Upper lobe of right lung (tissue), 1 donor: ENCODE data around the gene KLHL40. TPM values are rescaled to one million over a fixed set of nuclear protein-coding genes. Genes with fewer than 3 reads are reported as not detected.

Experiments
- ATAC-seq: fragments of 200-7000 bp; cut with Tn5 transposase; one replicate; pipeline ENCODE4 v1.9.1; 2020; ENCODE audit warnings: mild to moderate bottlenecking, moderate library complexity
- DNase-seq: peaks from one replicate; pipeline ENCODE4 v3.0.0-alpha.2; 2020
- H3K27ac ChIP-seq: fragments of 200-600 bp; one replicate; pipeline ENCODE4 v1.8.0; 2022
- H3K27me3 ChIP-seq: fragments of 200-600 bp; one replicate; pipeline ENCODE4 v1.8.0; 2022; ENCODE audit warnings: mild to moderate bottlenecking
- H3K36me3 ChIP-seq: fragments of 200-600 bp; one replicate; pipeline ENCODE4 v1.8.0; 2022
- H3K4me1 ChIP-seq: fragments of 200-600 bp; one replicate; pipeline ENCODE4 v1.8.0; 2022
- H3K4me3 ChIP-seq: fragments of 200-600 bp; one replicate; pipeline ENCODE4 v1.8.0; 2022; ENCODE audit warnings: mild to moderate bottlenecking
- H3K9me3 ChIP-seq: fragments of 200-600 bp; one replicate; pipeline ENCODE4 v1.8.0; 2022
- CTCF ChIP-seq: fragments of 200-600 bp; IDR thresholded peaks from one replicate; pipeline ENCODE4 v1.8.0; 2022; ENCODE audit warnings: antibody characterized with exemption
- intact Hi-C: fragments of 100-400 bp; cut with DNase I; formaldehyde crosslinking; loops from one replicate; pipeline ENCODE4 v1.11.0; 2022
- total RNA-seq: library from RNA; stranded (reverse); fragmentation: NEBNext Ultra II Directional; extraction: Animal tissue kit (Norgen Biotek cat#: 25700); gene quantifications from one replicate; pipeline ENCODE4 v1.2.1, GENCODE V29; 2021
- donor health status: DM: no; HTN: yes; CAD: no; lungs with severe emphysema.

Gene KLHL40
- total RNA-seq, 1 donor from 2014 or later, result not detected

GRCh38 chr3:42666022-42666421 is 19.3 kb upstream of the KLHL40 start:
- no peak for ATAC-seq
- Histone ChIP-seq H3K36me3 (no peaks in the 10 kb centered on the region), H3K27me3 (no peaks in the 10 kb centered on the region), H3K4me3 (no peak overlapping the region), H3K9me3 (no peaks in the 10 kb centered on the region), H3K27ac (no peak overlapping the region), H3K4me1 (peaks cover 8% of the 10 kb centered on the region)
- intact Hi-C loops, result no loop called here
- DNase-seq, result no peak
- TF ChIP-seq CTCF, result no peak

- ATAC-seq, result no peak
Observed at GRCh38 chr3:42666577-42666998, 18.7 kb upstream of the KLHL40 start.

GRCh38 chr3:42667096-42667522 is 18.2 kb upstream of the KLHL40 start:
- DNase-seq, result no peak
- intact Hi-C loops, result no loop called here

More at GRCh38 chr3:42666577-42666998, 18.7 kb upstream of the KLHL40 start:
- Histone ChIP-seq H3K27me3 (no peaks in the 10 kb centered on the region), H3K4me1 (peaks cover 8% of the 10 kb centered on the region), H3K36me3 (no peaks in the 10 kb centered on the region), H3K27ac (no peak overlapping the region), H3K9me3 (no peaks in the 10 kb centered on the region), H3K4me3 (no peak overlapping the region)
- no peak for TF ChIP-seq CTCF
- intact Hi-C loops, result no loop called here
- no peak for DNase-seq

GRCh38 chr3:42667523-42668412 is 17.6 kb upstream of the KLHL40 start:
- H3K27ac ChIP-seq, result no peak overlapping the region
- DNase-seq (no peak), ATAC-seq (no peak)

More at GRCh38 chr3:42667096-42667522, 18.2 kb upstream of the KLHL40 start:
- no peak for ATAC-seq
- H3K4me1 ChIP-seq, result peaks cover 8% of the 10 kb centered on the region
- no peak overlapping the region for H3K4me3 ChIP-seq
- no peak overlapping the region for H3K27ac ChIP-seq
- H3K36me3 ChIP-seq, result no peaks in the 10 kb centered on the region
- H3K9me3 ChIP-seq, result no peaks in the 10 kb centered on the region
- no peaks in the 10 kb centered on the region for H3K27me3 ChIP-seq
- TF ChIP-seq CTCF, result no peak

GRCh38 chr3:42668413-42668760 is 16.9 kb upstream of the KLHL40 start:
- Histone ChIP-seq H3K9me3 (no peaks in the 10 kb centered on the region), H3K27me3 (no peaks in the 10 kb centered on the region), H3K36me3 (no peaks in the 10 kb centered on the region), H3K4me1 (peaks cover 8% of the 10 kb centered on the region), H3K4me3 (no peak overlapping the region), H3K27ac (no peak overlapping the region)
- intact Hi-C loops, result no loop called here
- no peak for TF ChIP-seq CTCF
- DNase-seq, result no peak
- no peak for ATAC-seq

More at GRCh38 chr3:42667523-42668412, 17.6 kb upstream of the KLHL40 start:
- H3K4me3 ChIP-seq, result no peak overlapping the region
- intact Hi-C loops, result no loop called here
- H3K4me1 ChIP-seq, result peaks cover 8% of the 10 kb centered on the region
- H3K9me3 ChIP-seq, result no peaks in the 10 kb centered on the region
- H3K27me3 ChIP-seq, result no peaks in the 10 kb centered on the region
- H3K36me3 ChIP-seq, result no peaks in the 10 kb centered on the region
- no peak for TF ChIP-seq CTCF
